Omental fat pad (tissue), 4 donors: Measurements from ENCODE around the gene FNTB. TPM values are rescaled to one million over a fixed set of nuclear protein-coding genes. Genes with fewer than 3 reads are reported as not detected.

ENCODE experiments used
- ATAC-seq: fragments of 150-250 bp; one replicate; pipeline ENCODE4 v1.9.1; 2016; ENCODE audit warnings: mild to moderate bottlenecking, moderate library complexity; ENCODE audit not compliant: low FRiP score
- DNase-seq: peaks from one replicate; pipeline ENCODE4 v3.0.0-alpha.2; 2019; ENCODE audit warnings: low spot score
- total RNA-seq, 4 donors: library from RNA; depleted of rRNA; stranded (reverse); fragments of >200 nt; gene quantifications; one replicate each; pipeline ENCODE4 v1.1.0, GENCODE V29; 2016
- TF ChIP-seq, protein P1 (sequence below), 3 donors: fragments of 450-650 bp; IDR thresholded peaks; one replicate each; pipeline ENCODE4 v1.5.1; 2016 to 2017; ENCODE audit warnings: antibody characterized with exemption in 3 of 3, mild to moderate bottlenecking in 3 of 3, moderate library complexity in 2 of 3

The FNTB gene, protein sequence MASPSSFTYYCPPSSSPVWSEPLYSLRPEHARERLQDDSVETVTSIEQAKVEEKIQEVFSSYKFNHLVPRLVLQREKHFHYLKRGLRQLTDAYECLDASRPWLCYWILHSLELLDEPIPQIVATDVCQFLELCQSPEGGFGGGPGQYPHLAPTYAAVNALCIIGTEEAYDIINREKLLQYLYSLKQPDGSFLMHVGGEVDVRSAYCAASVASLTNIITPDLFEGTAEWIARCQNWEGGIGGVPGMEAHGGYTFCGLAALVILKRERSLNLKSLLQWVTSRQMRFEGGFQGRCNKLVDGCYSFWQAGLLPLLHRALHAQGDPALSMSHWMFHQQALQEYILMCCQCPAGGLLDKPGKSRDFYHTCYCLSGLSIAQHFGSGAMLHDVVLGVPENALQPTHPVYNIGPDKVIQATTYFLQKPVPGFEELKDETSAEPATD
- total RNA-seq = 10 to 100 TPM in 3 of 4 donors, 1 to 10 TPM in 1; 8.4 to 16.7 (median 13.7) TPM

GRCh38 chr14:64986648-64987437 is at the start of gene FNTB:
TSS of gene FNTB (plus strand) at chr14:64986895. CDS start at chr14:64986954, 59 bp downstream.
- TF ChIP-seq, protein P1, sequence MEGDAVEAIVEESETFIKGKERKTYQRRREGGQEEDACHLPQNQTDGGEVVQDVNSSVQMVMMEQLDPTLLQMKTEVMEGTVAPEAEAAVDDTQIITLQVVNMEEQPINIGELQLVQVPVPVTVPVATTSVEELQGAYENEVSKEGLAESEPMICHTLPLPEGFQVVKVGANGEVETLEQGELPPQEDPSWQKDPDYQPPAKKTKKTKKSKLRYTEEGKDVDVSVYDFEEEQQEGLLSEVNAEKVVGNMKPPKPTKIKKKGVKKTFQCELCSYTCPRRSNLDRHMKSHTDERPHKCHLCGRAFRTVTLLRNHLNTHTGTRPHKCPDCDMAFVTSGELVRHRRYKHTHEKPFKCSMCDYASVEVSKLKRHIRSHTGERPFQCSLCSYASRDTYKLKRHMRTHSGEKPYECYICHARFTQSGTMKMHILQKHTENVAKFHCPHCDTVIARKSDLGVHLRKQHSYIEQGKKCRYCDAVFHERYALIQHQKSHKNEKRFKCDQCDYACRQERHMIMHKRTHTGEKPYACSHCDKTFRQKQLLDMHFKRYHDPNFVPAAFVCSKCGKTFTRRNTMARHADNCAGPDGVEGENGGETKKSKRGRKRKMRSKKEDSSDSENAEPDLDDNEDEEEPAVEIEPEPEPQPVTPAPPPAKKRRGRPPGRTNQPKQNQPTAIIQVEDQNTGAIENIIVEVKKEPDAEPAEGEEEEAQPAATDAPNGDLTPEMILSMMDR (IDR thresholded peaks at IDR 0.05) = peak in 1 of 3 donors; percentile 62
- DNase-seq (peak; percentile 81), ATAC-seq (peak; percentile 98)

GRCh38 chr14:64937171-64937820 is 49.4 kb upstream of the FNTB start:
- DNase-seq (no peak), ATAC-seq (no peak)
- TF ChIP-seq, protein P1 (IDR thresholded peaks at IDR 0.05) = no peak

DNA sequence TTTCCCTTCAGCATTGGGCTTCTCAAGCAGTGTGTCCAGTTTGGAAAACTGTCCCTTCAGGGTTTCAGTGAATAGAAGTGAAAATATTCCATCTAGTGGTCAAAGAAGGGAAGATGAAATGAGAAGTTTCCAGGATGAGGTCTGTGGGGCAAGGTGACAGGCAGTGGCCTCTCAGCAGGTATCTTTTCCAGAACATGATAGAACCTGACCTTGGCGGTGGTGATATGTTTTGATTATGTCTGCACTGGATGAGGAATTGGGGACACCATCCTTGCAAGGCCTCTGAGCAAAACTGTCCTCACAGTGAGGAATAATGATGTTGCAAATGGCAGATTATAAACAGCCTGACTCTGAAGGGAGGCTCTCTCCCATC is 48.9 kb upstream of the FNTB start:
- ATAC-seq (no peak), DNase-seq (no peak)
- TF ChIP-seq, protein P1 (IDR thresholded peaks at IDR 0.05) = no peak

DNA sequence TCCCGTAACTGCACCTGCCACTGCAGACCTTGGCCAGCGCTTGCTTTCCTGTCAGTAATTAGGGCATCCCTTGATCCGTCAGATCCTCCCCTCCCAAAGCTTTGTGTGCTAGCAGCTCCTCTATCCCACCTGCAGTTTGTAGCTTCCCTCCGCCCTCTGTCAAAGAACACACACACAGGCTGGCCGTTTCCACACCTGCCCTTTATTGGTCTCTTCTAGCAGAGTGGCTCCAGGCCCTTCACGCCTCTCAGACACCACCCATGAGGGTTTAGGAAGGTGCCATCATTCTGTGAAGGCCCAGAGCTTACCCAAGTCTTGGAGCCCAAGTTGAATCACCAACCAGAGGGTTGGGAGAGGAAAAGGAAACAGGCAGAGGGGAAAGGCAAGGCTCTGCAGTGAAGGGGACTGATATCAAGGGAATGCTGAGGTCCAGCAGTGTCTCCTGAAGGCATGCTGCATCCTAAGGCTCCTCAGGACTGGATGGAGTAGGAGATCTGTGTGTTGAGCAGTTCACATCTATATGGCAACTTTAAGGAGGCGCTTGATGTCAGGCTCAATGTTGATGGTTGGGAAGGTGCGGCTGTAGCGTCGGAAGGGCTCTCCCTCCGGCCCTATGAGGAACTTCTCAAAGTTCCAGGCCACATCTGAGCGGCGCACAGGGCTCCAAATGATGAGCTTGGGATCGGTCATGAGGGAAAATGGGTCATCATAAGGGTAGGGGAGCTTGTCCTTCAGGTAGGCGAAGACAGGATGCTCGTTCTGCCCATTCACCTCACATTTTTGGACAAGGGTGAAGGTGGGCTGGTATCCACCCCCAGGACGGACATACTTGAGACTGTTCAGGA is 47.5 kb upstream of the FNTB start:
- DNase-seq (no peak), ATAC-seq (no peak)
- TF ChIP-seq, protein P1 (IDR thresholded peaks at IDR 0.05) = no peak

DNA sequence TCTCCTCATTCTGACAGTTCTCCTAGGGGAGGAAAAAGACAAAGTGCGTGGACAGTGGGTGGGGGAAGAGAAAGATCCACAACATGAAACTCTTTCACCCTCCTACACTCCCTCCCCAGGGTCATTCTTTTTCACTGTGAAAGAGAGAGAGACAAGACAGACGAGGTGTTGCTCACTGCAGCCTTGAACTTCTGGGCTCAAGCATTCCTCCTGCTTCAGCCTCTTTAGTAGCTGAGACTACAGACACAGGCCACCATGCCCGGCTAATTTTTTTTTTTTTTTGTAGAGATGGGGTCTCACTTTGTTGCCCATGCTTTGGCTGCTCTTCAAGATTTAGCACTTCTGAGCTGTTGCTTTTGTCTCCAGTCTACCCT is 46.9 kb upstream of the FNTB start:
- ATAC-seq (no peak), DNase-seq (no peak)
- TF ChIP-seq, protein P1 (IDR thresholded peaks at IDR 0.05) = no peak

GRCh38 chr14:64940336-64940910 is 46.3 kb upstream of the FNTB start:
- ATAC-seq = no peak
- DNase-seq = no peak
- TF ChIP-seq, protein P1 (IDR thresholded peaks at IDR 0.05) = no peak
